K562 (cell line): ENCODE measurements around the gene TMEM141. TPM values are rescaled to one million over a fixed set of nuclear protein-coding genes. Genes with fewer than 3 reads are reported as not detected.

Experiments used
- ATAC-seq: fragments of 200-7000 bp; cut with Tn5 transposase; 3 replicates; pipeline ENCODE4 v1.9.1; 2020; ENCODE audit warnings: moderate library complexity
- BruUV-seq: library from RNA; stranded (reverse); fragments of 400-500 nt; replicated peaks from 2 replicates; lab custom pipeline; 2021; lab: Mats Ljungman, UMichigan
- CTCF ChIA-PET: fragments of 300-600 bp; formaldehyde crosslinking; extraction: SDS; loops from one replicate; lab custom pipeline; 2021; ENCODE audit warnings: low intra/inter-chr PET ratio; lab: Yijun Ruan, JAX
- POLR2A ChIA-PET: fragments of 300-600, 350-650 bp; sonication (Branson Sonifier 250); formaldehyde crosslinking; extraction: SDS; loops from one replicate; lab custom pipeline; 2021; ENCODE audit warnings: antibody characterized with exemption, inconsistent platforms; lab: Yijun Ruan, JAX
- DNase-seq, 4 experiments: peaks; one replicate each; pipeline versions ENCODE4 v3.0.0 to v3.0.0-alpha.2; 2011 to 2018; ENCODE audit warnings: low spot score in 3 of 4, mixed read lengths in 3 of 4; ENCODE audit errors: extremely low read depth in 1 of 4
- FAIRE-seq: peaks from 2 replicates; lab custom pipeline; 2011; peaks lifted over from hg19 to GRCh38; lab: Jason Lieb, UNC
- H2AFZ ChIP-seq: 2 replicates; pipeline ENCODE4 v1.6.0; 2011; ENCODE audit warnings: low read depth, low read length, control low read depth, inconsistent platforms
- H3K27ac ChIP-seq: fragments of 200-600 bp; 3 replicates; pipeline ENCODE4 v1.8.0; 2011; ENCODE audit warnings: low read depth, mild to moderate bottlenecking, control low read depth, inconsistent platforms, low read length, moderate library complexity, mixed read lengths; ENCODE audit errors: extremely low read depth
- H3K27me3 ChIP-seq, 2 experiments: fragments of 300-600 bp in 1 of 2; 2 replicates in 1 of 2; 3 replicates in 1 of 2; pipeline versions ENCODE4 v1.6.0 to v1.8.0; 2011; ENCODE audit warnings: inconsistent platforms in 2 of 2, low read length in 2 of 2, mild to moderate bottlenecking in 1 of 2, mixed read lengths in 1 of 2, moderate library complexity in 1 of 2; ENCODE audit not compliant: control insufficient read depth in 2 of 2, insufficient read depth in 2 of 2
- H3K36me3 ChIP-seq: fragments of 300-600 bp; 3 replicates; pipeline ENCODE4 v1.8.0; 2011; ENCODE audit warnings: mild to moderate bottlenecking, low read length, inconsistent platforms; ENCODE audit not compliant: control insufficient read depth, insufficient read depth
- H3K4me1 ChIP-seq, 2 experiments: fragments of 200-600 bp in 1 of 2; replicated peaks in 1 of 2; 2 replicates in 1 of 2; 3 replicates in 1 of 2; pipeline versions ENCODE4 v1.5.1 to v1.8.0; 2011; ENCODE audit warnings: inconsistent platforms in 2 of 2, low read length in 2 of 2, mild to moderate bottlenecking in 1 of 2, mixed read lengths in 1 of 2, moderate library complexity in 1 of 2; ENCODE audit not compliant: control insufficient read depth in 2 of 2, insufficient read depth in 2 of 2
- H3K4me2 ChIP-seq: 2 replicates; pipeline ENCODE4 v1.6.1; 2011; ENCODE audit warnings: low read length, control low read depth, inconsistent platforms, mixed read lengths; ENCODE audit not compliant: insufficient read depth
- H3K4me3 ChIP-seq: fragments of 200-600 bp; sonication (generic), shearing (Covaris generic); 2 replicates; pipeline ENCODE4 v1.5.1; 2016; ENCODE audit warnings: control low read depth, inconsistent platforms
- H3K79me2 ChIP-seq: fragments of 200-600 bp; 3 replicates; pipeline ENCODE4 v1.8.0; 2011; ENCODE audit warnings: low read length, inconsistent platforms; ENCODE audit not compliant: control insufficient read depth, insufficient read depth
- H3K9ac ChIP-seq, 2 experiments: 2 replicates each; pipeline versions ENCODE4 v1.6.0 to v1.6.1; 2011; ENCODE audit warnings: low read depth in 2 of 2, low read length in 2 of 2, control low read depth in 1 of 2, inconsistent platforms in 1 of 2, mild to moderate bottlenecking in 1 of 2, mixed read lengths in 1 of 2; ENCODE audit not compliant: insufficient read depth in 1 of 2
- H3K9me1 ChIP-seq: one replicate; pipeline ENCODE4 v1.6.0; 2011; ENCODE audit warnings: inconsistent platforms, mild to moderate bottlenecking, low read length, moderate library complexity; ENCODE audit not compliant: control insufficient read depth, insufficient read depth
- H3K9me3 ChIP-seq: replicated peaks from 2 replicates; pipeline ENCODE4 v1.5.1; 2011; ENCODE audit warnings: low read depth, low read length, inconsistent platforms; ENCODE audit not compliant: control insufficient read depth, insufficient read depth
- H4K20me1 ChIP-seq: replicated peaks from 2 replicates; pipeline ENCODE4 v1.6.1; 2011; ENCODE audit warnings: low read length, inconsistent platforms, mixed read lengths; ENCODE audit not compliant: control insufficient read depth, insufficient read depth
- CBFA2T3 ChIP-seq: fragments of 450-650 bp; IDR thresholded peaks from 2 replicates; pipeline ENCODE4 v1.6.1; 2017
- ESRRA ChIP-seq: fragments of 450-650 bp; IDR thresholded peaks from 2 replicates; pipeline ENCODE4 v1.6.1; 2014; ENCODE audit warnings: low read depth, mild to moderate bottlenecking, moderate library complexity, borderline replicate concordance
- KLF13 ChIP-seq: fragments of 450-650 bp; IDR thresholded peaks from 2 replicates; pipeline ENCODE4 v1.6.1; 2016; ENCODE audit warnings: missing genetic modification characterization, low read depth, mild to moderate bottlenecking, missing compliant biosample characterization, moderate library complexity, borderline replicate concordance
- POU5F1 ChIP-seq: fragments of 150-350 bp; IDR thresholded peaks from 2 replicates; pipeline ENCODE4 v1.6.1; 2014; ENCODE audit warnings: borderline replicate concordance, low read length, low read depth, mild to moderate bottlenecking; ENCODE audit not compliant: partially characterized antibody
- WGBS: fragments of 100-300 bp; shearing (Covaris generic); methylation state at CpG from one replicate; pipeline ENCODE4 v1.1.6; 2016; ENCODE audit warnings: low coverage, mixed read lengths; ENCODE audit not compliant: insufficient coverage; ENCODE audit errors: missing lambda C conversion rate; 5-methylcytosine and 5-hydroxymethylcytosine counted together
- in situ Hi-C: fragments of 300-500 bp; cut with MboI; formaldehyde crosslinking; loops from 4 replicates; pipeline ENCODE4 v1.15.0; 2018; ENCODE audit warnings: inconsistent platforms, mixed read lengths
- intact Hi-C: fragments of 100-400 bp; cut with micrococcal nuclease; formaldehyde crosslinking; loops from 2 replicates; pipeline ENCODE4 v1.14.2; 2022
- polyA plus RNA-seq, 8 experiments: library from polyadenylated mRNA; depleted of rRNA in 4 of 8; stranded (reverse) in 5 of 8; unstranded in 3 of 8; fragments of >200 nt; fragmentation: Nextera tagmentation in 2 of 8; fragmentation: Illumina TruSeq in 1 of 8; extraction: Ambion mirVana in 2 of 8; extraction: Trizol in 1 of 8; gene quantifications; 2 replicates each; pipeline versions ENCODE4 v1.2.1 to v1.2.3, GENCODE V29; 2011 to 2014; ENCODE audit warnings: inconsistent platforms in 1 of 8, missing spikeins in 1 of 8
- total RNA-seq, 7 experiments: library from RNA; depleted of rRNA in 6 of 7; stranded (reverse); fragments of >200 nt in 6 of 7; fragmentation: Illumina TruSeq in 2 of 7; extraction: Trizol in 2 of 7; gene quantifications; 2 replicates each; pipeline versions ENCODE4 v1.2.1 to v1.2.3, GENCODE V29; 2011 to 2021; ENCODE audit warnings: low replicate concordance in 1 of 7

TMEM141 gene
- total and polyA plus RNA-seq, 9 of the 15 experiments (the other 6 are each of a cell fraction or from before 2014, with no cell fraction given): 21.5 to 123 (median 74.8) TPM

GRCh38 chr9:136759436-136760325 is 31.5 kb upstream of the TMEM141 start:
- no peak overlapping the region for H3K27ac ChIP-seq
- peak overlapping the region in 1 of 2 experiments; percentile 64; a peak in 1 of 4 replicates for H3K9ac ChIP-seq
- H3K4me2 ChIP-seq: no peak overlapping the region
- H3K79me2 ChIP-seq: no peaks in the 10 kb centered on the region
- no peaks in the 10 kb centered on the region for H4K20me1 ChIP-seq
- no TSS peak for BruUV-seq
- ChIA-PET CTCF (no interaction called here), POLR2A (interaction anchor here (0.6 to 2.6 kb wide), 4 partner anchors 12 to 518 kb away, joined by 3 to 11 read pairs (median 3); partner anchors contain the start of gene TOR4A)
- peaks cover 7% of the 10 kb centered on the region for H3K9me3 ChIP-seq
- intact Hi-C loops: no loop called here
- H3K4me3 ChIP-seq: no peak overlapping the region
- WGBS: 40% methylated on average over 27 of the region's 27 CpGs
- H3K27me3 ChIP-seq: no peaks in the 10 kb centered on the region
- no peak for TF ChIP-seq KLF13
- TF ChIP-seq CBFA2T3: no peak
- no peak for TF ChIP-seq POU5F1
- TF ChIP-seq ESRRA: no peak
- DNase-seq (no peak), ATAC-seq (no peak), FAIRE-seq (no peak)
- peaks cover 6 to 79% of the 10 kb centered on the region in 2 experiments; a peak in 4 of 5 replicates for H3K4me1 ChIP-seq
- in situ Hi-C loops: no loop called here
- no peaks in the 10 kb centered on the region for H3K36me3 ChIP-seq
- no peak overlapping the region for H2AFZ ChIP-seq
- H3K9me1 ChIP-seq: no peaks in the 10 kb centered on the region
